Fibroblast of lung (primary cell): Measurements from ENCODE around the gene GPM6B.

Experiments
- EZH2 ChIP-seq: IDR thresholded peaks from 2 replicates; pipeline ENCODE4 v1.5.1; 2012; ENCODE audit warnings: low read length, control low read depth, mild to moderate bottlenecking; ENCODE audit errors: missing control alignments
- TF ChIP-seq, protein P1 (sequence below), 2 donors: IDR thresholded peaks in 1 of 2; conservative IDR thresholded peaks in 1 of 2; 1 replicate in 1 of 2; 2 replicates in 1 of 2; pipeline ENCODE4 v1.5.1; 2011 to 2012; ENCODE audit warnings: low read length in 2 of 2, control low read depth in 1 of 2, inconsistent platforms in 1 of 2, low read depth in 1 of 2, mild to moderate bottlenecking in 1 of 2

DNA sequence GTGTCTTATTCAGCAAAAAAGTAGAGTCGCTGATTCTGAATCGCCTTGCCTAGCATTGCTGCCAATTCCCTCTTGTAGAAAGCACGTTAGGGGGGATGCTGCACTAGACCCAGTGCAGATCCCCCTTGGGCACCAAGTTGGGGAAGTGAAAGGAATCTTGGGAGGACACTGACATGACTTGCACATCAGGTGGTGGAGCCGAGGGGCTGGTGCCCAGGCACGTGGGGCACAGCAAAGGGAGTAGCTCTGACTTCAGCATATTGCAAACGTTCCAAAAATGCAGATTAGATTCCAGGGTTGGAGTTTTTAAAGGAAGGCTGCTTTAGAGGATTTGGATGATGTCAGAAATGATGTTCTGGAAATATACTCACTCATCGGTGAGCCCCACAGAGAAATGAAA, 47.4 kb upstream of the GPM6B start:
- TF ChIP-seq, protein P1, sequence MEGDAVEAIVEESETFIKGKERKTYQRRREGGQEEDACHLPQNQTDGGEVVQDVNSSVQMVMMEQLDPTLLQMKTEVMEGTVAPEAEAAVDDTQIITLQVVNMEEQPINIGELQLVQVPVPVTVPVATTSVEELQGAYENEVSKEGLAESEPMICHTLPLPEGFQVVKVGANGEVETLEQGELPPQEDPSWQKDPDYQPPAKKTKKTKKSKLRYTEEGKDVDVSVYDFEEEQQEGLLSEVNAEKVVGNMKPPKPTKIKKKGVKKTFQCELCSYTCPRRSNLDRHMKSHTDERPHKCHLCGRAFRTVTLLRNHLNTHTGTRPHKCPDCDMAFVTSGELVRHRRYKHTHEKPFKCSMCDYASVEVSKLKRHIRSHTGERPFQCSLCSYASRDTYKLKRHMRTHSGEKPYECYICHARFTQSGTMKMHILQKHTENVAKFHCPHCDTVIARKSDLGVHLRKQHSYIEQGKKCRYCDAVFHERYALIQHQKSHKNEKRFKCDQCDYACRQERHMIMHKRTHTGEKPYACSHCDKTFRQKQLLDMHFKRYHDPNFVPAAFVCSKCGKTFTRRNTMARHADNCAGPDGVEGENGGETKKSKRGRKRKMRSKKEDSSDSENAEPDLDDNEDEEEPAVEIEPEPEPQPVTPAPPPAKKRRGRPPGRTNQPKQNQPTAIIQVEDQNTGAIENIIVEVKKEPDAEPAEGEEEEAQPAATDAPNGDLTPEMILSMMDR (conservative IDR thresholded peaks at IDR 0.05 in 1 of 2, IDR thresholded peaks at IDR 0.05 in 1 of 2; ENCODE audit: low read depth in 1 of 2, low read length in 2 of 2): no peak
- no peak for TF ChIP-seq EZH2
